OCI-LY3 (cell line): ENCODE results near the gene TEX36.

ENCODE experiments used
- H2AFZ ChIP-seq: fragments of 200-600, 300-600 bp; shearing (Covaris generic); 2 replicates; pipeline ENCODE4 v1.6.0; 2014; ENCODE audit warnings: antibody characterized with exemption, low read depth, low read length
- H3K27ac ChIP-seq: fragments of 200-600, 300-600 bp; sonication (generic); 2 replicates; pipeline ENCODE4 v1.5.1; 2014; ENCODE audit warnings: mild to moderate bottlenecking, low read length, moderate library complexity, mixed read lengths
- H3K27me3 ChIP-seq: fragments of 200-600, 300-600 bp; sonication (generic); 2 replicates; pipeline ENCODE4 v1.6.1; 2014; ENCODE audit warnings: low read depth, low read length, mixed read lengths
- H3K36me3 ChIP-seq: fragments of 200-600, 300-600 bp; sonication (generic); replicated peaks from 2 replicates; pipeline ENCODE3; 2014; ENCODE audit warnings: low read depth, low read length, mixed read lengths
- H3K4me1 ChIP-seq: fragments of 300-600, 200-600 bp; sonication (generic); 2 replicates; pipeline ENCODE4 v1.6.1; 2014; ENCODE audit warnings: low read length, mixed read lengths
- H3K4me2 ChIP-seq: fragments of 200-600, 300-600 bp; sonication (generic); 2 replicates; pipeline ENCODE4 v1.6.1; 2014; ENCODE audit warnings: low read length, mixed read lengths
- H3K4me3 ChIP-seq: fragments of 300-600, 200-600 bp; sonication (generic); 2 replicates; pipeline ENCODE4 v1.5.1; 2014; ENCODE audit warnings: antibody characterized with exemption, mild to moderate bottlenecking, low read length, moderate library complexity
- H3K79me2 ChIP-seq: fragments of 300-600, 200-600 bp; shearing (Covaris generic); 2 replicates; pipeline ENCODE4 v1.6.1; 2014; ENCODE audit warnings: mild to moderate bottlenecking, low read length, mixed read lengths
- H3K9ac ChIP-seq: fragments of 300-600, 200-600 bp; shearing (Covaris generic); 2 replicates; pipeline ENCODE4 v1.6.0; 2014; ENCODE audit warnings: mild to moderate bottlenecking, low read length, moderate library complexity
- H3K9me3 ChIP-seq: fragments of 200-600, 300-600 bp; shearing (Covaris generic); 2 replicates; pipeline ENCODE4 v1.6.1; 2014; ENCODE audit warnings: low read length, mixed read lengths; ENCODE audit not compliant: insufficient read depth
- H4K20me1 ChIP-seq: fragments of 200-600, 300-600 bp; sonication (generic); 2 replicates; pipeline ENCODE4 v1.6.1; 2016; ENCODE audit warnings: low read length, mixed read lengths; ENCODE audit not compliant: insufficient read depth
- EZH2phosphoT487 ChIP-seq: fragments of 200-600 bp; shearing (Covaris generic); IDR thresholded peaks from 2 replicates; pipeline ENCODE4 v1.6.1; 2018; ENCODE audit warnings: antibody characterized with exemption, mixed run types, low read depth
- TF ChIP-seq, protein P1 (sequence below): fragments of 200-600, 300-600 bp; sonication (generic); IDR thresholded peaks from 2 replicates; pipeline ENCODE4 v1.5.1; 2014; ENCODE audit warnings: antibody characterized with exemption, low read length, low read depth

TEX36 gene

DNA sequence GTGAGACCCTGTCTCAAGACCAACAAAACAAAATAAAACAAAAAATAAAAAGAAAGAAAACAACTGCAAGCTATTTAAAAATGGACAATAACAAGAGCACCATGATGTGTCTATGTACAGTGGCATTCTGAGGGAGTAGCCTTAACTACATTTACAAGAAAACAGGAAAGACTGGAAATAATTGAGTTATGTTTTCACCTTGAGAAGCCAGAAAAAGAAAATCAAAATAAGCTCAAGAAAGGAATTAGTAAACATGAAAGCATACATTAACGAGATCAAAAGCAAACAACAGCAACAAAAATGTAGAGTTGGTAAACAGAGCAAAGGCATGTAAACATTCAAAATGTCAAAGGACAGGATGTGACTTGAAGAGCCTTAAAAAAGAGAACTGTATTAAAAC is 36.7 kb downstream of the TEX36 start:
- H4K20me1 ChIP-seq = no peaks in the 10 kb centered on the region
- no peak overlapping the region for H3K27ac ChIP-seq
- TF ChIP-seq EZH2phosphoT487 = no peak
- TF ChIP-seq, protein P1, sequence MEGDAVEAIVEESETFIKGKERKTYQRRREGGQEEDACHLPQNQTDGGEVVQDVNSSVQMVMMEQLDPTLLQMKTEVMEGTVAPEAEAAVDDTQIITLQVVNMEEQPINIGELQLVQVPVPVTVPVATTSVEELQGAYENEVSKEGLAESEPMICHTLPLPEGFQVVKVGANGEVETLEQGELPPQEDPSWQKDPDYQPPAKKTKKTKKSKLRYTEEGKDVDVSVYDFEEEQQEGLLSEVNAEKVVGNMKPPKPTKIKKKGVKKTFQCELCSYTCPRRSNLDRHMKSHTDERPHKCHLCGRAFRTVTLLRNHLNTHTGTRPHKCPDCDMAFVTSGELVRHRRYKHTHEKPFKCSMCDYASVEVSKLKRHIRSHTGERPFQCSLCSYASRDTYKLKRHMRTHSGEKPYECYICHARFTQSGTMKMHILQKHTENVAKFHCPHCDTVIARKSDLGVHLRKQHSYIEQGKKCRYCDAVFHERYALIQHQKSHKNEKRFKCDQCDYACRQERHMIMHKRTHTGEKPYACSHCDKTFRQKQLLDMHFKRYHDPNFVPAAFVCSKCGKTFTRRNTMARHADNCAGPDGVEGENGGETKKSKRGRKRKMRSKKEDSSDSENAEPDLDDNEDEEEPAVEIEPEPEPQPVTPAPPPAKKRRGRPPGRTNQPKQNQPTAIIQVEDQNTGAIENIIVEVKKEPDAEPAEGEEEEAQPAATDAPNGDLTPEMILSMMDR = no peak
- no peak overlapping the region for H3K4me2 ChIP-seq
- H3K4me3 ChIP-seq = no peak overlapping the region
- no peaks in the 10 kb centered on the region for H3K27me3 ChIP-seq
- H3K4me1 ChIP-seq = no peaks in the 10 kb centered on the region
- H2AFZ ChIP-seq = no peak overlapping the region
- H3K36me3 ChIP-seq = no peaks in the 10 kb centered on the region
- H3K9ac ChIP-seq = no peak overlapping the region
- H3K9me3 ChIP-seq = no peaks in the 10 kb centered on the region
- H3K79me2 ChIP-seq = no peaks in the 10 kb centered on the region

DNA sequence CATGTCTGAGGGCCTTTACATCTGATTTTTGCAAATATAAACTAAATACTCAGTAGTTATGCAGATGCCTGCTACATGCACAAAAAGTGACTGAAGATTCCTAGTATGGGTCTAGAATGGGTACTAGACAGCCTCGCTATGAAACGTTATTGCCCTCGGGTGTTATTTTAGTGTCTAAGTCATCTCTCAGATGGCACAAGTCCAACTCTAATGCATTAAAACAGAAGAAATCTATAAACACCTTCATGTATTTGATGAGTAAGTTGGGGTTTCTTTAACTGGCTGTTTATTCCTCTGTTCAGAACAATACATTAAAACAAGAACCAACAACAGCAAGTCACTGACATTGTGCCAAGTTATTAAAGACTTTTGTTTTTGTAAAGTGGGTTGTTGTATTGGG is 41.6 kb downstream of the TEX36 start:
- H3K4me2 ChIP-seq = no peak overlapping the region
- no peak overlapping the region for H3K27ac ChIP-seq
- no peaks in the 10 kb centered on the region for H3K9me3 ChIP-seq
- no peak overlapping the region for H3K9ac ChIP-seq
- H3K4me3 ChIP-seq = no peak overlapping the region
- TF ChIP-seq EZH2phosphoT487 = no peak
- TF ChIP-seq, protein P1 = no peak
- no peaks in the 10 kb centered on the region for H3K36me3 ChIP-seq
- H2AFZ ChIP-seq = no peak overlapping the region
- no peaks in the 10 kb centered on the region for H3K27me3 ChIP-seq
- H4K20me1 ChIP-seq = no peaks in the 10 kb centered on the region
- no peaks in the 10 kb centered on the region for H3K79me2 ChIP-seq
- H3K4me1 ChIP-seq = no peaks in the 10 kb centered on the region

DNA sequence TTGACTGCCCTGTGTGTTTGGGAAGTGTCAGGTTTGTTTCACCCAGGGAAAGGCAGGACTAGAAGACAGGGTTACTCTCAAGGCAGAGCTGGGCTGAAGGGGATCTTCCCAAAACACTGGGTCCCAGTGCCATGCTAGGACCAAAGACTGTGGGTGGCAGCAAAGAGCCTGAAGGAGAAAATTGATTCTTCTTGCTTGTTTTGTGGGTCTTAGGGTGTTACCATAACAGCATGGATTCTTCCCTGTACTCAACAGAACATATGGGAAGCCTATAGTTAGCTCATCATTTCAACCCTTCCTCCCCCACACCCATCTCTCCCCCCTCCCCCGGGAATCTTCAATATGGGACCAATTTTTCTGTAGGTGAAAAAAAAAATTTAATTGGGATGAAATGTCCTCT is 42.3 kb downstream of the TEX36 start:
- Histone ChIP-seq H3K4me1 (no peaks in the 10 kb centered on the region), H3K9me3 (no peaks in the 10 kb centered on the region), H2AFZ (no peak overlapping the region), H4K20me1 (no peaks in the 10 kb centered on the region), H3K9ac (no peak overlapping the region), H3K27ac (no peak overlapping the region), H3K4me2 (no peak overlapping the region), H3K36me3 (no peaks in the 10 kb centered on the region), H3K4me3 (no peak overlapping the region), H3K27me3 (no peaks in the 10 kb centered on the region), H3K79me2 (no peaks in the 10 kb centered on the region)
- TF ChIP-seq EZH2phosphoT487 = no peak
- TF ChIP-seq, protein P1 = no peak

DNA sequence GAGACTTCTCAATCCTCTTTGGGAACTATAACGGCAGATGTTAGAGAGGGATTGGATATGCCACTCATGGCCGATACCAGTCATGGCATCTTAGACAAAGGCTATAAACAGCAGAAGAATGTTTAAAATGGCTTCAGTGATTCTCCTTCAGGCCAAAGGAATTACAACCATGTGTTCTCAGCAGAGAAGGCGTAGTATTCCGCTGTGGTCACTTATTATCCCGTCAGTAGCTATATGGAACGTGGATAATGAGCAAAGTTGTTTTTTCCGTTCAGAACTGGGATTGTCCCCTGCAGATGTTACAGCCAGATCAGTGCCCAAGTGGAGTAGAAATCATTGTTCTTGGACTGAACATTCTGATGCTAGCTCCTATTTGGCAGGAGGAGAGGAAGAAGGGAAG is 43.1 kb downstream of the TEX36 start:
- Histone ChIP-seq H3K9ac (no peak overlapping the region), H3K4me3 (no peak overlapping the region), H3K4me2 (no peak overlapping the region), H3K36me3 (no peaks in the 10 kb centered on the region), H3K27me3 (no peaks in the 10 kb centered on the region), H3K27ac (no peak overlapping the region), H3K9me3 (no peaks in the 10 kb centered on the region), H2AFZ (no peak overlapping the region), H3K4me1 (no peaks in the 10 kb centered on the region), H4K20me1 (no peaks in the 10 kb centered on the region), H3K79me2 (no peaks in the 10 kb centered on the region)
- TF ChIP-seq, protein P1 = no peak
- TF ChIP-seq EZH2phosphoT487 = no peak
